22Rv1 (cell line): Measurements from ENCODE around the gene TSHZ1.

Experiments used
- H3K27ac ChIP-seq: fragments of 450-650 bp; 2 replicates; pipeline ENCODE4 v1.5.1; 2017
- ZFX ChIP-seq: fragments of 450-650 bp; IDR thresholded peaks from 2 replicates; pipeline ENCODE4 v1.6.1; 2017; ENCODE audit warnings: antibody characterized with exemption, borderline replicate concordance
- TF ChIP-seq, protein P1 (sequence below): fragments of 450-650 bp; IDR thresholded peaks from 2 replicates; pipeline ENCODE4 v1.5.1; 2017; ENCODE audit warnings: mild to moderate bottlenecking

Gene TSHZ1

DNA sequence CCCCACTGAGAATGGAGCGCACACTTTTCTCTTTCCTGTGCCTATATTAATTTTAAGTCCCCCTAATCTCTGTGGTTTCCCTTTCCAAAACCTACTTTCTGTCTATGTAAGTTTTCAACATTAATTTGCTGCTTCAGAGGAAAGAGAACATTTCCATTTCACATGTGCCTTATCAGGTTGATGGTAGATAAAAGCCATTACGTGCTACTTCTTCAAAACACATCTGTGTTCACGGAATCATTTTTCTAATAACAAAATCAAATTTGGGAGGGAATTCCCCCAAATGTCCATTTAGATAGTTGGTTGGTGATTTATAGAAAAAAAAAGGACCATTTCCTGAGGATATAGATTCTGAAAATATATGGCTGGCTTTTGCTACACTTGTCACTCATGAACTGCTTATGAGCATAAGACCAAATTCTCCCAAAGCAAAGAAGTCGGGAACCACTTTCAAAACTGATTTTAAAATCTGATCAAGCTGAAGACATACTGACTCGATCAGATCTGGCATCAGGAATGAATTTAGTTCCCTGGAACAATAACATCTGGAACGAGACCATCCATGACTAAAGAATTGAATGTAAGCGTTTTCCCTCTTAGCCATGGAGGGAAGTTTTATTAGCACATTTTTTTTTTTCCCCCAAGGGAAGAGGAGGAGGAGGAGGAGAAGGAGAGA lies 9.9 kb upstream of the TSHZ1 start:
- no peak overlapping the region for H3K27ac ChIP-seq
- TF ChIP-seq ZFX = no peak
- TF ChIP-seq, protein P1, sequence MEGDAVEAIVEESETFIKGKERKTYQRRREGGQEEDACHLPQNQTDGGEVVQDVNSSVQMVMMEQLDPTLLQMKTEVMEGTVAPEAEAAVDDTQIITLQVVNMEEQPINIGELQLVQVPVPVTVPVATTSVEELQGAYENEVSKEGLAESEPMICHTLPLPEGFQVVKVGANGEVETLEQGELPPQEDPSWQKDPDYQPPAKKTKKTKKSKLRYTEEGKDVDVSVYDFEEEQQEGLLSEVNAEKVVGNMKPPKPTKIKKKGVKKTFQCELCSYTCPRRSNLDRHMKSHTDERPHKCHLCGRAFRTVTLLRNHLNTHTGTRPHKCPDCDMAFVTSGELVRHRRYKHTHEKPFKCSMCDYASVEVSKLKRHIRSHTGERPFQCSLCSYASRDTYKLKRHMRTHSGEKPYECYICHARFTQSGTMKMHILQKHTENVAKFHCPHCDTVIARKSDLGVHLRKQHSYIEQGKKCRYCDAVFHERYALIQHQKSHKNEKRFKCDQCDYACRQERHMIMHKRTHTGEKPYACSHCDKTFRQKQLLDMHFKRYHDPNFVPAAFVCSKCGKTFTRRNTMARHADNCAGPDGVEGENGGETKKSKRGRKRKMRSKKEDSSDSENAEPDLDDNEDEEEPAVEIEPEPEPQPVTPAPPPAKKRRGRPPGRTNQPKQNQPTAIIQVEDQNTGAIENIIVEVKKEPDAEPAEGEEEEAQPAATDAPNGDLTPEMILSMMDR = no peak

- H3K27ac ChIP-seq = no peak overlapping the region
- TF ChIP-seq, protein P1 = no peak
- TF ChIP-seq ZFX = no peak
These were observed 9.0 kb upstream of the TSHZ1 start for GRCh38 chr18:75201282-75202270.

- H3K27ac ChIP-seq = no peak overlapping the region
- TF ChIP-seq ZFX = no peak
- TF ChIP-seq, protein P1 = no peak
These were observed 7.8 kb upstream of the TSHZ1 start for GRCh38 chr18:75202696-75203365.

GRCh38 chr18:75203416-75204268 lies 7.0 kb upstream of the TSHZ1 start:
- TF ChIP-seq ZFX = no peak
- TF ChIP-seq, protein P1 = no peak
- H3K27ac ChIP-seq = no peak overlapping the region

DNA sequence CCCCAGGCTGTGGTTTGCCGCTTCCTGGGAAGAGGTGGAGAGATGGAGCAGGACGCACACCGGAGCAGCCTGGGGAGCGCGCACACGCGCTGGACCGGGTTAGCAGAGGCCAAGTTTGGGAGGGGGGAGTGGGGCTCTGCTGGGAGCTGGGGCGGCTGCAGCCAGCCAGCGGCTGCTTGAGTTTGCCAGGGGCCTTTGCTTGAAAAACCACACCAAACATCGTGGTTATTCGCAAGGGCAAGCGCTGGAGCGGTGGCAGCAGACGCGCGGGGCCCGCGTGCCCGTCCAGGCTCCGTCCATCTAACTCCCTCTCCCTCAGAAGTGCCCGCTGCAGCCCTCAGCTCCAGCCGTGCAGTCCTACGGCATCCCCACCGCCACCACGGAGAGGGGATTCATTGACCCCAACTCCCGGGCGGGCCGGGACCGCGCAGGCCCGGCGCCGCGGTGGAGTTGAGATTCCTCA lies 6.3 kb upstream of the TSHZ1 start:
- H3K27ac ChIP-seq = no peak overlapping the region
- TF ChIP-seq, protein P1 = no peak
- no peak for TF ChIP-seq ZFX

- H3K27ac ChIP-seq = no peak overlapping the region
- TF ChIP-seq, protein P1 = no peak
- no peak for TF ChIP-seq ZFX
These were observed 5.7 kb upstream of the TSHZ1 start for GRCh38 chr18:75204732-75205513.
